Measurements from ENCODE around the gene MAFG. TPM values are rescaled to one million over a fixed set of nuclear protein-coding genes. Genes with fewer than 3 reads are reported as not detected.

MAFG gene
- total and polyA plus RNA-seq, 2 of the 13 experiments (the other 11 are each of a cell fraction or from before 2014, with no cell fraction given) = 14.5 to 20.0 TPM

DNA sequence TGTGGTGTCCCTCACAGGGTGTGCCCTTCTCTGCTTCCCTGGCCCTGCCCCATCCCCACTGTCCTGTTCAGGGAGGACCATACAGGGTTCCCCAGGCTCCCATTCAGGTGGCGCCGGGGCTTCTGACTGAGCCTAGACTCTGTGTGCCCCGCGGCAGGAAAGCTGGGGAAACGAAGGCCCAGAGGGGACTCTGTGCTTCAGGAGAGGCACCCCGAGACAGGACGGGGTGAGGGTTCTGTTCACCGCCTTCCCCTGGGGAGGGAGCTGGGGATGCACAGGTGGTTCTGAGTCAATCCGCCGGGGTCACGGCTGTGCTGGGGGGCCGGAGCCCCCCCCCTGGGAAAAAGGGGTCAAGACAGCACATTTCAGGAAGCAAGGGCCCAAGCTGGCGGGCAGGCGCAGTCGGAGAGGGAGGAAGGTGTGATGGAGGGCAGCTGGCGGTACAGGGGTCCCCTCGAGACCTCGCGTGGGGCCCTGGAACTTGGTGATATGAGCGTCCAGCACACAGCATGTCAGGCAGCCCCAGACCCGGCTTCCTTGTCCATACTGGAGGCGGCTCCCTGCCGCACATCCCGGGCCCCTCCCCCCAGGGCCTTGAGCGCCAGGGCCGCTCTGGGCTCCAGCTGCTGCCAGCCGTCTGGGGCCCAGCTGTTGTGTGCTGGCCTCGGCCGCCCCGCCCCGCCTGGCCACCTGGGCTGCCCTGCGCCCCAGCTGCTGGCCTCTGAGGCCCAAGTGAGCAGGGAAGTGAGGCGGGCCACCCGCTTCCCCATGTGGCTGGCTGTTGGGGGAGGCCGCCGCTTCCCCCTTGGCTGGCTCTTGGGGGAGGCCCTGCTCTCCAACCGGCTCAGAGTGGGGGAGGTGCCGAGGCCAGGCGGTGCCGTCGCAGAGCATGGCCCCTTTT, 39.1 kb upstream of the MAFG start (continued):
- TF ChIP-seq PRDM4 (CRISPR knock-in tag; IDR thresholded peaks at IDR 0.05; ENCODE audit: borderline replicate concordance) (peak; percentile 38; the same call in 1 of the 2 replicates), JUND (CRISPR knock-in tag; IDR thresholded peaks at IDR 0.05) (peak; percentile 73; the same call in 1 of the 2 replicates), ZNF275 (CRISPR knock-in tag; IDR thresholded peaks at IDR 0.05; ENCODE audit: borderline replicate concordance) (peak; percentile 34; the same call in 1 of the 2 replicates), MTA3 (CRISPR knock-in tag; IDR thresholded peaks at IDR 0.05) (no peak), TFDP2 (CRISPR knock-in tag; IDR thresholded peaks at IDR 0.05) (peak; percentile 74), ZNF713 (CRISPR knock-in tag; IDR thresholded peaks at IDR 0.05) (0 out of 2 replicates have a peak, but pooled peaks have one; percentile 89), ZNF784 (CRISPR knock-in tag; IDR thresholded peaks at IDR 0.05; ENCODE audit: borderline replicate concordance) (peak; percentile 58; the same call in 1 of the 2 replicates), EP300 (IDR thresholded peaks at IDR 0.05; ENCODE audit: low read depth in 2 of 2, low read length in 2 of 2) (peak; percentile 57 to 82; a peak in 3 of 4 replicates), EP300 (CRISPR knock-in tag; IDR thresholded peaks at IDR 0.05; ENCODE audit: borderline replicate concordance) (peak; percentile 85), SSRP1 (CRISPR knock-in tag; IDR thresholded peaks at IDR 0.05) (0 out of 2 replicates have a peak, but pooled peaks have one; percentile 21), ZFP1 (CRISPR knock-in tag; IDR thresholded peaks at IDR 0.05) (peak; percentile 76; the same call in 1 of the 2 replicates), TARDBP (CRISPR knock-in tag; IDR thresholded peaks at IDR 0.05) (peak; percentile 93), HNF1A (IDR thresholded peaks at IDR 0.05; ENCODE audit: low read depth) (no peak), HNF1A (CRISPR knock-in tag; IDR thresholded peaks at IDR 0.05; ENCODE audit: borderline replicate concordance) (peak; percentile 93)
- TF ChIP-seq, protein P1, sequence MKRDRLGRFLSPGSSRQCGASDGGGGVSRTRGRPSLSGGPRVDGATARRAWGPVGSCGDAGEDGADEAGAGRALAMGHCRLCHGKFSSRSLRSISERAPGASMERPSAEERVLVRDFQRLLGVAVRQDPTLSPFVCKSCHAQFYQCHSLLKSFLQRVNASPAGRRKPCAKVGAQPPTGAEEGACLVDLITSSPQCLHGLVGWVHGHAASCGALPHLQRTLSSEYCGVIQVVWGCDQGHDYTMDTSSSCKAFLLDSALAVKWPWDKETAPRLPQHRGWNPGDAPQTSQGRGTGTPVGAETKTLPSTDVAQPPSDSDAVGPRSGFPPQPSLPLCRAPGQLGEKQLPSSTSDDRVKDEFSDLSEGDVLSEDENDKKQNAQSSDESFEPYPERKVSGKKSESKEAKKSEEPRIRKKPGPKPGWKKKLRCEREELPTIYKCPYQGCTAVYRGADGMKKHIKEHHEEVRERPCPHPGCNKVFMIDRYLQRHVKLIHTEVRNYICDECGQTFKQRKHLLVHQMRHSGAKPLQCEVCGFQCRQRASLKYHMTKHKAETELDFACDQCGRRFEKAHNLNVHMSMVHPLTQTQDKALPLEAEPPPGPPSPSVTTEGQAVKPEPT (CRISPR knock-in tag; IDR thresholded peaks at IDR 0.05; ENCODE audit: low read depth) = peak; percentile 86

Data from HepG2 (cell line).